Measurements from ENCODE around the gene GPR150. TPM values are rescaled to one million over a fixed set of nuclear protein-coding genes. Genes with fewer than 3 reads are reported as not detected.

The GPR150 gene
- total RNA-seq, 1 donor from 2014 or later = not detected

DNA sequence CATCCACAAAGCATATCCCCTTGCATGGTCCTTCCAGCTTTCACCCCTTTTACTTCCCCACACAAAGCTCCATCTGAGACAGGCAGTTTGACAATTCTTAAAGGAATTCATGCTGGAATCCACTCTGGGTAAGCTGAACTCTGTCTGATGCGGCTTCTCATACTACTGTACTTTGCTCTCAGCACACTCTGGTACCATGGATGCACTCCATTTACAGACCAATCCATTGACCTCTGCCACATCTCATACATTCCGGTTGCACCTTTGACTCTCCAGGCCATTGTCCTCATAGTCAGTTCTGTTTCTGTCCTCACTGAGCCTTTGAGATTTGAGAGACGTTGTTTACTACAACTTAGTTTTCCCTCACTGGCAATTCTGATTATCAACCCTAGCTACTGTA is 50.7 kb downstream of the GPR150 start:
- DNase-seq (ENCODE audit: low spot score in 2 of 2, unreplicated experiment in 2 of 2) = no peak
- TF ChIP-seq, protein P1, sequence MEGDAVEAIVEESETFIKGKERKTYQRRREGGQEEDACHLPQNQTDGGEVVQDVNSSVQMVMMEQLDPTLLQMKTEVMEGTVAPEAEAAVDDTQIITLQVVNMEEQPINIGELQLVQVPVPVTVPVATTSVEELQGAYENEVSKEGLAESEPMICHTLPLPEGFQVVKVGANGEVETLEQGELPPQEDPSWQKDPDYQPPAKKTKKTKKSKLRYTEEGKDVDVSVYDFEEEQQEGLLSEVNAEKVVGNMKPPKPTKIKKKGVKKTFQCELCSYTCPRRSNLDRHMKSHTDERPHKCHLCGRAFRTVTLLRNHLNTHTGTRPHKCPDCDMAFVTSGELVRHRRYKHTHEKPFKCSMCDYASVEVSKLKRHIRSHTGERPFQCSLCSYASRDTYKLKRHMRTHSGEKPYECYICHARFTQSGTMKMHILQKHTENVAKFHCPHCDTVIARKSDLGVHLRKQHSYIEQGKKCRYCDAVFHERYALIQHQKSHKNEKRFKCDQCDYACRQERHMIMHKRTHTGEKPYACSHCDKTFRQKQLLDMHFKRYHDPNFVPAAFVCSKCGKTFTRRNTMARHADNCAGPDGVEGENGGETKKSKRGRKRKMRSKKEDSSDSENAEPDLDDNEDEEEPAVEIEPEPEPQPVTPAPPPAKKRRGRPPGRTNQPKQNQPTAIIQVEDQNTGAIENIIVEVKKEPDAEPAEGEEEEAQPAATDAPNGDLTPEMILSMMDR (IDR thresholded peaks at IDR 0.05; ENCODE audit: unreplicated experiment) = no peak
- no peak overlapping the region for H3K27ac Mint-ChIP-seq
- no peaks in the 10 kb centered on the region for H3K9me3 Mint-ChIP-seq
- H3K4me1 Mint-ChIP-seq = peaks cover 28% of the 10 kb centered on the region
- no peaks in the 10 kb centered on the region for H3K27me3 Mint-ChIP-seq (ENCODE audit: low read depth)
- no peak overlapping the region for H3K4me3 Mint-ChIP-seq
- no peaks in the 10 kb centered on the region for H3K36me3 Mint-ChIP-seq

Other genes starting within 250 kb of the GPR150 start
- gene FAM81B, start 228.7 kb upstream of the GPR150 start, total RNA-seq = 2.7 to 4.3 TPM (median 4.0 TPM) in 3 replicates
- 96.6 to 102 TPM (median 101 TPM) in 3 replicates for gene SKIC3, start 65.1 kb upstream of the GPR150 start, total RNA-seq
- 8.7 to 10.4 TPM (median 9.2 TPM) in 3 replicates for gene ARSK, start 65.0 kb upstream of the GPR150 start, total RNA-seq
- gene RFESD, start 26.7 kb downstream of the GPR150 start, total RNA-seq = 3.4 to 4.2 TPM (median 3.5 TPM) in 3 replicates
- 0.74 to 1.3 TPM (median 0.95 TPM) in 3 replicates for gene SPATA9, start 62.9 kb downstream of the GPR150 start, total RNA-seq
- gene RHOBTB3, start 111.2 kb downstream of the GPR150 start, total RNA-seq = 146 to 154 TPM (median 153 TPM) in 3 replicates
- 14.8 to 19.8 TPM (median 17.9 TPM) in 3 replicates for gene GLRX, start 202.6 kb downstream of the GPR150 start, total RNA-seq